Fibroblast of mammary gland (primary cell): ENCODE results near the gene MMP25.

Source experiments
- DNase-seq: peaks from one replicate; pipeline ENCODE4 v3.0.0-alpha.2; 2010; ENCODE audit warnings: low read depth
- H3K4me3 ChIP-seq: 2 replicates; pipeline ENCODE4 v1.5.1; 2011; ENCODE audit warnings: low read depth, mild to moderate bottlenecking, low read length, moderate library complexity; ENCODE audit not compliant: control insufficient read depth
- TF ChIP-seq, protein P1 (sequence below): conservative IDR thresholded peaks from 2 replicates; pipeline ENCODE4 v1.5.1; 2011; ENCODE audit warnings: low read depth, low read length, inconsistent platforms; ENCODE audit not compliant: control insufficient read depth, insufficient read depth

MMP25 gene

DNA sequence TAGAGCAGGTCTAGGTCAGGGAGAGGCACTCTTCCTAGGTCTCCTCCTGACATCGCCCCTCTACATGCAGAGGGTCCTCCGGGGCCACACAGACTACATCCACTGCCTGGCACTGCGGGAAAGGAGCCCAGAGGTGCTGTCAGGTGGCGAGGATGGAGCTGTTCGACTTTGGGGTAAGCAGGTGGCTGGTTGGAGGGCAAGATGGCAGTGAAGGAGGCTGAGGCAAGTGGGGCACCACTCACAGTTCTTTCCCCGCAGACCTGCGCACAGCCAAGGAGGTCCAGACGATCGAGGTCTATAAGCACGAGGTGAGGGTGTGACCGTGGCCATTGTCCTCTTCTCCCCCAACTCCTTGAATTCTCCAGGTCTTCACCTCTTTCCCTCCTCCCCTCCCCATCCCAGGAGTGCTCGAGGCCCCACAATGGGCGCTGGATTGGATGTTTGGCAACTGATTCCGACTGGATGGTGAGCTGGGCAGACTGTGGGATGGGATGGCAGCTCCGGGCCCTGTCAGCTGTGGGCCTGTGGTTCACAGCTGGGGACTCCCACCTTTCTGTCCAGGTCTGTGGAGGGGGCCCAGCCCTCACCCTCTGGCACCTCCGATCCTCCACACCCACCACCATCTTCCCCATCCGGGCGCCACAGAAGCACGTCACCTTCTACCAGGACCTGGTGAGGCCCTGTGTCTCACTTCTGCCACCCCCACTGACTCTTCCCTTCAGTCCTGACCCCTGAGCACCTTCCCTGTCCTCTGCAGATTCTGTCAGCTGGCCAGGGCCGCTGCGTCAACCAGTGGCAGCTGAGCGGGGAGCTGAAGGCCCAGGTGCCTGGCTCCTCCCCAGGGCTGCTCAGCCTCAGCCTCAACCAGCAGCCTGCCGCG is 19.5 kb upstream of the MMP25 start:
- TF ChIP-seq, protein P1, sequence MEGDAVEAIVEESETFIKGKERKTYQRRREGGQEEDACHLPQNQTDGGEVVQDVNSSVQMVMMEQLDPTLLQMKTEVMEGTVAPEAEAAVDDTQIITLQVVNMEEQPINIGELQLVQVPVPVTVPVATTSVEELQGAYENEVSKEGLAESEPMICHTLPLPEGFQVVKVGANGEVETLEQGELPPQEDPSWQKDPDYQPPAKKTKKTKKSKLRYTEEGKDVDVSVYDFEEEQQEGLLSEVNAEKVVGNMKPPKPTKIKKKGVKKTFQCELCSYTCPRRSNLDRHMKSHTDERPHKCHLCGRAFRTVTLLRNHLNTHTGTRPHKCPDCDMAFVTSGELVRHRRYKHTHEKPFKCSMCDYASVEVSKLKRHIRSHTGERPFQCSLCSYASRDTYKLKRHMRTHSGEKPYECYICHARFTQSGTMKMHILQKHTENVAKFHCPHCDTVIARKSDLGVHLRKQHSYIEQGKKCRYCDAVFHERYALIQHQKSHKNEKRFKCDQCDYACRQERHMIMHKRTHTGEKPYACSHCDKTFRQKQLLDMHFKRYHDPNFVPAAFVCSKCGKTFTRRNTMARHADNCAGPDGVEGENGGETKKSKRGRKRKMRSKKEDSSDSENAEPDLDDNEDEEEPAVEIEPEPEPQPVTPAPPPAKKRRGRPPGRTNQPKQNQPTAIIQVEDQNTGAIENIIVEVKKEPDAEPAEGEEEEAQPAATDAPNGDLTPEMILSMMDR = no peak
- DNase-seq = no peak
- no peak overlapping the region for H3K4me3 ChIP-seq

DNA sequence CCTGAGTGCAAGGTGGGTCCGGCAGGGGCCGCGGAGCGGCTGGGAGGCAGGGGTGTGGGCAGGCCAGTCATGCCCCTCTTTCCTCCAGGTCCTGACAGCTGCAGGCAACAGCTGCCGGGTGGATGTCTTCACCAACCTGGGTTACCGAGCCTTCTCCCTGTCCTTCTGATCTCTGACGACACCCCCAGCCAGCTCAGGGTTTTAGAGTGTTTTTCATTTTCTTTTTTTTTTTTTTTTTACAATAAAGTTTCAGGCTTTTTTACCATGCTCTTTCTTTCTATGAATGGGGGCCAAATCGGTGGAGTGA is 18.9 kb upstream of the MMP25 start:
- TF ChIP-seq, protein P1 = no peak
- H3K4me3 ChIP-seq = no peak overlapping the region
- DNase-seq = no peak

DNA sequence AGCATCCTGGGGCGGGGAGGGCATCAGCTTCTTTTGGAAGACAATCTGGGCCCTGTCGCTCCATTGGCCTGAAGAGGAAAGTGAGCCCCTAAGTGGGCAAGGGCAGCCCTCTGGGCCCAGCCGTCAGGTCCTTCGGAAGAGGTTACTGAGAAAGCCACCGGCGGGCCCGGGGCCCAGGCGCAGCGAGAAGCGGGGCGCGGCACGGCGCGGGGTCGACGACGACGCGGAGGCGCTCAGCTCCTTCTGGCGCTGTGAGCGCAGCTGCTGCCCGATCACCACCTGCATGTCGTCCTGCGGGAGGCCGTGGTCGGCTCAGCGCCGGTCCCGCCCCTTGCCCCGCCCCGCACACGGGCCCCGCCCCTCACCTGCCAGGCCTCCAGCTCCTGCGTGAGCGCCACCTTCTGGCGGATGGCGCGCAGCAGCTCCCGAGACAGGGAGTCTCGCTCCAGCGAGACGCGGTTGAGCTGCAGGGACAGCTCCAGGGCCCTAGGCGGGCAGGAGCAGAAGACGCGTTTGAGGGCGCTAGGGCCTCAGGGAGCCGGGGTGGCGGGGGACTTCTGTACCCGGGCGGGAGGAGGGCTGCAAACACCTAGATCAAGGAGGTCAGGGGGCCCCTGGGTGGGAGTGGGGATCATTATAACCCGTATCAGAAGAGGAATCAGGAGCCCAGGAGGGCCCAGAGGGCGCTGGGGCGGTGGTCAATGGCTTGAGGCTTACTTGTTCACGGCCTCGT is 18.2 kb upstream of the MMP25 start:
- peak; percentile 51 for DNase-seq
- H3K4me3 ChIP-seq = no peak overlapping the region
- TF ChIP-seq, protein P1 = peak; percentile 44

DNA sequence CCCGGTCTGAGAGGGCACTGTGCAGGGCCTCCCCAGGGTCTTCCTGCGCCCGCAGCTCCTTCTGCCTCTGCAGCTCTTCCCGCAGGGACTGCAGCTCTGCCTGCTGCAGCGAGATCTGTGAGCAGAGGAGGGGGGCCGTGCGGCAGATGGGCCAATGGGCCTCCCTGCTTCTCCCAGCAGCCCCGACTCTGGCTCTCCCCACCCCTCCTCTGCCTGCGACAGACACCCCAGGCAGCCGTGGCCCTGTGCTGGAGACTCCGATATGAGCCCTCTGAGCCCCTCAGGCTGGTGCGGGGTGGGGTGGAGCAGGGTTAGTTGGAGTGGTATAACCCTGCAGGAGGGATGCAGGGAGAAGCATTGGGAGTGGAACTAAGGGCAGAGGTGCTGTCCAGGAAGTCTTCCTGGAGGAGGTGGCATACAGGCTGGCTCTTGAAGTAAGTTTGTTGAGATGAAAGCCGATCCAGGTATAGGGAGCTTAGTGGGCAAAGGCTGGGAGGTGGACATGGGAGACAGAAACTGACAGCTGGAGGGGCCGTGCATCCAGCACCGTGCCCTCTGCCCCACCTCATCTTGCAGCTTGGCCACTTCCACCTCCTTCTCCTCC is 17.5 kb upstream of the MMP25 start:
- DNase-seq = no peak
- no peak overlapping the region for H3K4me3 ChIP-seq
- TF ChIP-seq, protein P1 = no peak

DNA sequence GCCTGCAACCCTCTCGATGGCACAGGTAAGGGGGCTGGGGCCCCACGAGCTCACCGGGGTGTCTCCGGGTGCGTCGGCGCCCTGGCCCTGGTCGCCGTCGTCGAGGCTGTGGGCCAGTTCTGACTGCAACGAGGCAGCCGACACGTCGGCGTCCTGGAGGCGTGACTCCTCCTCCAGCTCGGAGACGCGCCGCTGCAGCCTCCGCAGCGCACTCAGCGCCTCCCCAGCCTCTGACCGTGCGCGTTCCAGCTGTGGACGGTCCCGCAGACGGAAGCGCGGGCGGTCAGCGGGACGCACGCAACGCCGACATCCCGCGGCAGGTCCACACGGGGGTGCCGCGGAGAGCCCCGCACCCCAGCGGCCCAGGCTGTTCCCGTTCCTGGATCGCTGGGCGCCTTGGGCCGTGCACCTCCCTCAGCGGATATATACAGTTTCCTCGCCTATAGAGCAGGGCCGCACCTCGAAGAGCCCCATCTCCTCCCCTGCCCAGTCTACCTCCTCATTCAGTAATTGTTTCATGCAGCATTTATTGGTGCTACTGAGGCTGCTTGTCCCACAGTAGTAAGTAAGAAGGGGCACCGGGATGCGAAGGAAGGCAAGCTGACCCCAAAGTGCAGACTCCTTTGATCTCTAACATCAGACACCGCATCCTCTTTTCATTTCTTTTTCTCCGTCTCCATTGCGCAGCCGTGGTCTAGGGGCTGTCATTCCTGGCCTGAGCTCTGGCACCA is 16.7 kb upstream of the MMP25 start:
- TF ChIP-seq, protein P1 = no peak
- H3K4me3 ChIP-seq = no peak overlapping the region
- peak; percentile 36 for DNase-seq
